ENCODE data around the gene FOXQ1. TPM values are rescaled to one million over a fixed set of nuclear protein-coding genes. Genes with fewer than 3 reads are reported as not detected.
A peak's percentile ranks its signal among the peaks of the same experiment; 100 is the strongest.

Gene FOXQ1
- total and polyA plus RNA-seq, 2 of the 13 experiments (the other 11 are each of a cell fraction or from before 2014, with no cell fraction given) = 35.2 to 39.8 TPM

- TF ChIP-seq PBX3 (CRISPR knock-in tag; IDR thresholded peaks at IDR 0.05; ENCODE audit: borderline replicate concordance) = no peak
- no peak for TF ChIP-seq TBL1XR1 (IDR thresholded peaks at IDR 0.05; ENCODE audit: borderline replicate concordance, low read length, partially characterized antibody)
- TF ChIP-seq THRA (CRISPR knock-in tag; IDR thresholded peaks at IDR 0.05; ENCODE audit: borderline replicate concordance) = no peak
- TF ChIP-seq GLI4 (CRISPR knock-in tag; IDR thresholded peaks at IDR 0.05; ENCODE audit: borderline replicate concordance) = no peak
- TF ChIP-seq ZNF292 (CRISPR knock-in tag; IDR thresholded peaks at IDR 0.05; ENCODE audit: borderline replicate concordance, low read depth) = 0 out of 2 replicates have a peak, but pooled peaks have one; percentile 30
- 0 out of 2 replicates have a peak, but pooled peaks have one; percentile 19 for TF ChIP-seq ZNF775 (CRISPR knock-in tag; IDR thresholded peaks at IDR 0.05; ENCODE audit: borderline replicate concordance)
- no peak for TF ChIP-seq ATF3 (CRISPR knock-in tag; IDR thresholded peaks at IDR 0.05)
- no peak for TF ChIP-seq ZMAT3 (CRISPR knock-in tag; conservative IDR thresholded peaks at IDR 0.05)
- no peak for TF ChIP-seq JUND (CRISPR knock-in tag; IDR thresholded peaks at IDR 0.05)
- peak; percentile 14; the same call in 1 of the 2 replicates for TF ChIP-seq STAT5B (CRISPR knock-in tag; IDR thresholded peaks at IDR 0.05)
- no peak for TF ChIP-seq THAP11 (CRISPR knock-in tag; IDR thresholded peaks at IDR 0.05)
- TF ChIP-seq POLR2A (IDR thresholded peaks at IDR 0.05; ENCODE audit: insufficient read depth in 1 of 2, low read depth in 2 of 2, low read length in 2 of 2) = peak in 1 of 2 experiments; percentile 91; a peak in 2 of 4 replicates
- no peak for TF ChIP-seq DBP (CRISPR knock-in tag; IDR thresholded peaks at IDR 0.05; ENCODE audit: not compliant biosample characterization)
- TF ChIP-seq ZNF34 (CRISPR knock-in tag; IDR thresholded peaks at IDR 0.05; ENCODE audit: borderline replicate concordance) = peak; percentile 36; the same call in 1 of the 2 replicates
- TF ChIP-seq YY1 (IDR thresholded peaks at IDR 0.05; ENCODE audit: insufficient read depth, insufficient replicate concordance, low read depth, low read length) = peak; percentile 23
- no peak; the same call in 1 of the 2 replicates for TF ChIP-seq TOPORS (CRISPR knock-in tag; IDR thresholded peaks at IDR 0.05)
- no peak for TF ChIP-seq RAD51 (IDR thresholded peaks at IDR 0.05; ENCODE audit: borderline replicate concordance)
- TF ChIP-seq JARID2 (CRISPR knock-in tag; IDR thresholded peaks at IDR 0.05; ENCODE audit: insufficient replicate concordance) = no peak
- no peak for TF ChIP-seq SIX1 (CRISPR knock-in tag; IDR thresholded peaks at IDR 0.05; ENCODE audit: borderline replicate concordance)
- peak; percentile 23; the same call in 1 of the 3 replicates for TF ChIP-seq MXI1 (IDR thresholded peaks at IDR 0.05; ENCODE audit: borderline replicate concordance, low read depth, low read length)
- no peak for TF ChIP-seq NR0B2 (CRISPR knock-in tag; IDR thresholded peaks at IDR 0.05)
- TF ChIP-seq E2F1 (CRISPR knock-in tag; IDR thresholded peaks at IDR 0.05) = peak; percentile 10; the same call in 1 of the 2 replicates
- 0 out of 2 replicates have a peak, but pooled peaks have one; percentile 24 for TF ChIP-seq ZNF607 (CRISPR knock-in tag; IDR thresholded peaks at IDR 0.05; ENCODE audit: borderline replicate concordance)
Measured at GRCh38 chr6:1315560-1316386, 3.9 kb downstream of the FOXQ1 start (continued).
